BJ (cell line): Measurements from ENCODE around the gene WHAMM. TPM values are rescaled to one million over a fixed set of nuclear protein-coding genes. Genes with fewer than 3 reads are reported as not detected.

Experiments used
- CTCF ChIA-PET: fragments of 350-600 bp; formaldehyde crosslinking; extraction: SDS; loops from one replicate; lab custom pipeline; 2021; ENCODE audit warnings: antibody characterized with exemption, inconsistent platforms; lab: Yijun Ruan, JAX
- POLR2A ChIA-PET: fragments of 300-600 bp; sonication (Branson Sonifier 250); formaldehyde crosslinking; extraction: SDS; loops from one replicate; lab custom pipeline; 2021; ENCODE audit warnings: antibody characterized with exemption; lab: Charles Lee
- DNase-seq: peaks from one replicate; pipeline ENCODE4 v3.0.0-alpha.2; 2011; ENCODE audit warnings: low read depth
- H3K27me3 ChIP-seq: 2 replicates; pipeline ENCODE4 v1.6.0; 2011; ENCODE audit warnings: low read length; ENCODE audit not compliant: control insufficient read depth, insufficient read depth
- H3K36me3 ChIP-seq: 2 replicates; pipeline ENCODE4 v1.5.1; 2011; ENCODE audit warnings: low read length; ENCODE audit not compliant: control insufficient read depth, insufficient read depth
- H3K4me3 ChIP-seq: 2 replicates; pipeline ENCODE4 v1.5.1; 2011; ENCODE audit warnings: low read depth, mild to moderate bottlenecking, control low read depth, low read length
- CTCF ChIP-seq: IDR thresholded peaks from 2 replicates; pipeline ENCODE4 v1.5.1; 2011; ENCODE audit warnings: low read depth, mild to moderate bottlenecking, control low read depth, inconsistent platforms, low read length, moderate library complexity; ENCODE audit not compliant: insufficient read depth
- polyA plus RNA-seq: library from polyadenylated mRNA; depleted of rRNA; stranded (reverse); fragments of >200 nt; gene quantifications from 2 replicates; pipeline ENCODE4 v1.2.3, GENCODE V29; 2011

Gene WHAMM
- polyA plus RNA-seq, 1 experiment, result 2.8 TPM

DNA sequence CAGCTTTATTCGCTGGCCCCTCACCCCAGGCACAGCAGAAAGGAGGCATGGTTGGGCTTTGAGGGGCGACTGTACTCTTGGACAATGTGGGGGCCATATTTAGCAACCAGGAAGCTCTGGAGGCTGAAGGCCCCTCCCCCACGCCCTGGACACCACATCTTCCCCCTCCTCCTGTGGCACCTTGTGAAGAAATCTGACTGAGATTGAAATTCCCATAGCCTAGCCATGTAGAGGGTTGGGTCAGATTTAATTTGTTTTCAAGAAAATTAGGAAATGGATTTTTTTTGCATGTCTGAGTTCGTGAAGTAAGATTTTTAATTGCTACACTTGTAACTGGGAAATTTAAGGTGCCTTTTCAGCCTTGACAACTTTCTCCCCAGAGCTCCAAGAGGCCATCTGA is 28.1 kb upstream of the WHAMM start:
- TF ChIP-seq CTCF, result no peak
- no peak for DNase-seq
- CTCF ChIA-PET, result no interaction called here
- Histone ChIP-seq H3K36me3 (no peaks in the 10 kb centered on the region), H3K4me3 (no peak overlapping the region), H3K27me3 (no peaks in the 10 kb centered on the region)
- POLR2A ChIA-PET, result no interaction called here

DNA sequence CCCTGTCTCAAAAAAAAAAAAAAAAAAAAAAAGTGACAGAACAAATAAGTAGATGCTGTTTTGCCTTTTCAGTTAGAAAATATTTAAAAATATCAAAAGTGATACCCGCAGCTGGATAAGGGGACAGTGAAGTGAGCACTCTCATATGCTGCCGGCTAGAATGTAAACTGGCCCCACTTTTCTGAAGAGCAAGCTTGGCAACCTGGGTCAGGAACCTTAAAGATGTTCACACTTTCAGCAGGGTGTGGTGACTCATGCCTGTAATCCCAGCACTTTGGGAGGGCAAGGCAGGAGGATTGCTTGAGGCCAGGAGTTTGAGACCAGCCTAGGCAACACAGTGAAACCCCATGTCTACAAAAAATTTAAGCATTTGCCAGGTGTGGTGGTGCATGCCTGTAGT is 20.9 kb upstream of the WHAMM start:
- Histone ChIP-seq H3K27me3 (0 out of 2 replicates have a peak, but pooled peaks cover 1% of the 10 kb centered on the region), H3K4me3 (no peak overlapping the region), H3K36me3 (no peaks in the 10 kb centered on the region)
- ChIA-PET POLR2A (no interaction called here), CTCF (no interaction called here)
- no peak for TF ChIP-seq CTCF
- DNase-seq, result no peak

DNA sequence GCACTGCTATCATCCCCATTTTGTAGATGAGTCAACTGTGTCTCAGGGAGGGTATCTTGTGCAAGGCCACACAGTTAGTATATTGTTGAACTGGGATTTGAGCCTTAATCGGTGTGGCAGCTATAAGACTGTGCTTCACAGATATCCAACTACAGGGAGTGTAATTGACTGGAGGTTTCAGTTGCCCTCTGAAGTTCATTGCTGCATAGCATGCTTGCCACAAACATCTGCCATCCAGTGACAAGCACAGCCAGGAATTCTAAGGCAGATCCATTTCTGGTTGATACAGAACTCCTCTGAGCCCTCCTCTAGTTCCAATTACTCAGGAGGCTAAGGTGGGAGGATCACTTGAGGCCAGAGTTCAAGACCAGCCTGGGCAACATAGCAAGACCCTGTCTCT is 19.9 kb upstream of the WHAMM start:
- no peak for TF ChIP-seq CTCF
- POLR2A ChIA-PET, result no interaction called here
- no peak for DNase-seq
- Histone ChIP-seq H3K27me3 (0 out of 2 replicates have a peak, but pooled peaks cover 1% of the 10 kb centered on the region), H3K4me3 (no peak overlapping the region), H3K36me3 (no peaks in the 10 kb centered on the region)
- CTCF ChIA-PET, result interaction anchor here (0.9 kb wide), 1 partner anchor 250 kb away, joined by 3 read pairs; the partner anchor contains the start of gene RPS17

DNA sequence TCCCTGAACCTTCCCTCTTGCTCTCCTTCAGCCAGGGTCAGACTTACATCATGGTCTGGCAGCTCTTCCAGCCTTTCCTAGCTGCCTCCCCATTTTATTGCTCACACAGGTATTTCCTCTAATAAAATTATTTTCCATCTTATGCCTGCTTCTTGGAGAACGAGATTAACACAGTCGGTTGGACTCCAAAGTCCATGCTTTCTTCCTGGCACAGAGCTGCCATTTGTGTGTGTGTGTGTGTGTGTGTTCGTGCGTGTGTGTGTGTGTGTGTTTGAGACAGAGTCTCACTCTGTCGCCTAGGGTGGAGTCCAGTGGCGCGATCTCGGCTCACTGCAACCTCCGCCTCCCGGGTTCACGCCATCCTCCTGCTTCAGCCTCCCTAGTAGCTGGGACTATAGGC is 19.1 kb upstream of the WHAMM start:
- no peak for DNase-seq
- no peak for TF ChIP-seq CTCF
- Histone ChIP-seq H3K36me3 (no peaks in the 10 kb centered on the region), H3K4me3 (no peak overlapping the region), H3K27me3 (0 out of 2 replicates have a peak, but pooled peaks cover 1% of the 10 kb centered on the region)
- ChIA-PET POLR2A (no interaction called here), CTCF (no interaction called here)

- Histone ChIP-seq H3K27me3 (no peaks in the 10 kb centered on the region), H3K36me3 (no peaks in the 10 kb centered on the region), H3K4me3 (no peak overlapping the region)
- DNase-seq, result no peak
- ChIA-PET CTCF (interaction anchor here (0.9 kb wide), 1 partner anchor 12 kb away, joined by 3 read pairs; no protein-coding TSS in a partner anchor), POLR2A (no interaction called here)
- no peak for TF ChIP-seq CTCF
These were observed 17.4 kb upstream of the WHAMM start for GRCh38 chr15:82792068-82792467.
